HG03066 (cell line): ENCODE measurements around the gene SV2C.
"Not testable (repeated sequence)": the region's sequence is repeated elsewhere in the genome, so short reads cannot be mapped to it uniquely, and the experiment has no call there.

ENCODE experiments used
- ATAC-seq: cut with Tn5 transposase; IDR thresholded peaks from one replicate; pipeline ENCODE4 v1.9.1; 2021; ENCODE audit warnings: low read depth; ENCODE audit not compliant: unreplicated experiment

SV2C gene

DNA sequence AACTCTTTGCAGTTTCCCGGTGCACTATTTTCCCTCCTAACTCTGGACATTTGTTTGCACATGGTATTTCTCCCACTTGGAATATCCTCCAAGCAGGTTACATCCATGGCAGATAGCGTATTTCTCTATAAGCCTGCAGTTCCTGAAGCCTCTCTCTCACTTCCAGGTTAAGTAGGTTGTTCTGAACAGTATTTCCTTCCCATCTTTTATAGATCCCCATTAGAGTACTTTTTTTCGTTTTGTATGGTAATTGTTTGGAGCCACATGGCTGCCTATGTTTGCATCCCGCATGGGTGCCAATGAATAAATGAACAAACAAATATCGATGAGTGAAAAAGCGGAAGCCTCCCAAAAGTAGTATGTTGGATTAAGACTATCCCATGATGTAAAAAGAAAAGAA, 206.5 kb downstream of the SV2C start:
- ATAC-seq = no peak

DNA sequence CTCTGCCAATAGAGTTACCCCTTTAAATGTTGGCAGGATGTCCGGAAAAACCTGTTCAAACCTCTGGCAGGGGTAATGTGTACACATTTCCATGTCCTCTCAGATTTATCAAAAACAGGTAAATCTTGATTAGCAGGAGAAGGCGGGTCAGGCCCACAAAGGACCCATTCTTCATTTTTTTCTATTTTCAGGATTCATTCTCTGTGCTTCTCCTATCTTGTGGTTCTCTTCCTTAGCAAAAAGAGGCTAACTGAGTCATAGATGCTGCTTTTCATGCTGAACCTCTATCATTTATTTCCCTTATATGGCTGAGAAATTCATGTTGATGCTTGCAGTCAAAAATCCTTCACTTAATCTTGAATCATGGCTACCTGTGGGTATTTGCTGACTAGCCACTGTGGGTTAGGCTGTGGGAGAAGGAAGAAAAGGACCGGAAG, 207.2 kb downstream of the SV2C start:
- ATAC-seq = no peak

DNA sequence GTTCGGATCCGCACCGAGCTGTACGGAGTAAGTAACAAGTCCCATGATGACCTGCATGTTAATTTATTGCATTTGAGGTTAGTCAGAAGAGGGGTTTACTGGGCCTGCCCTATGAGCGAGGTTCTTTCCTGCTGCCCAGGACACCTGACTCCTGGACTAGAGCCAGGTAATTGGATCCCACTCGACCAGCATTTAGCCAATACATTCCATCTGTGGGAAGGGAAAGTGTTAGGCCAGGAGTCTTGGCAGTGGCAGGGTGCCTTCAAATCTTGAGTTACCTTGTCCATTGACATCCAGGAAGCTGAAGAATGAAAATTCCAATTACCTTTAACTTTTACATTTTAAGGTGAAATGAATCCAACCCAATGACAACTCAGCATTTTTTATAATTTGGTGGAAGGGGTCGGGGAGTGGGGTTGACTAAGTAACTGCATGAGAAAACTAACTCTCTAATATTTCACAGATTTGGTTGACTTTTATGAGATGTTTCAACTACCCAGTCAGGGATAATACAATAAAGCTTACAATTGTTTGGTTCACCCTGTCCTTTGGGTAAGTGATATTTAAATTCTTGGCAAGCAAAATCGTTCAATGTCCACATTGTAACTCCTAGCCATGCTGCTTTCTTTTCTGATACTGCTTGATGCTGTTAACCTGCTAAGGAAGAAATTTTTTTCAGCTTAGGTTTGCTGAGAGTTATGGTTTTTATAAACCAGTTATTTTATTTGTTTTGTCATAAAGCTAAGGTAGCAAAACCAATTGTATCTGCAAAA, 208.3 kb downstream of the SV2C start:
- ATAC-seq = no peak

DNA sequence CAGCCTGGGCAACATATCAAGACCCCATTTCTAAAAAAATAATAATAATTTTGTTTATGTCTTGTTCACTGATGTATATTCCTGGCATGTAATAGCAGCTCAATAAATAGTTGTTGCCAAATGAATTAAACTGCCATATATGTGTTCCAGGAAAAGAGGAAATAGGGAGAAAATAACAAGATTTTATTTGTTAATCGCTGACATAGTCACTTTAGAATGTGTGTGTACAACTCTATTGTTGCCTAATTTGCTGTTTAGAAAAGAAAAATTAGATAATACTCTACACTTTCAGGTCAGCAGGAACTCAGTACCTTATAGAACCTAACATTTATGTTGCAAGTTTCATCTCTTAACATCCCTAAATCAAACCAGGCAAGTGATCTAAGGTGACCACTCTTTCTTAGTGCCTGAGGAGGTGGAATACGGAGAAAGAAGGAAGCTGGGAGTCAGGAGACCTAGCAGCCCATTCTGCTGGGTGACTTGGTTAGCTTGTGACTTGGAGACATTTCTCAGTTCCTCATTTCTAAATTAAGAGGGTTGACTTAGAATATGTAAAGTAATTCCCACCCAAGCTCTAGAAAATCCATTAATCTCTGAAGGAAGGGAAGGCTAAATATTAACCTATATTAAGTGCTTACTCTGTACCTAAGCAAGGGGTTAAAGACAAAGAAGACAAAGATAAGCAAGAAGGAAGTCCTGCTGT, 209.6 kb downstream of the SV2C start:
- ATAC-seq = peak; percentile 80

DNA sequence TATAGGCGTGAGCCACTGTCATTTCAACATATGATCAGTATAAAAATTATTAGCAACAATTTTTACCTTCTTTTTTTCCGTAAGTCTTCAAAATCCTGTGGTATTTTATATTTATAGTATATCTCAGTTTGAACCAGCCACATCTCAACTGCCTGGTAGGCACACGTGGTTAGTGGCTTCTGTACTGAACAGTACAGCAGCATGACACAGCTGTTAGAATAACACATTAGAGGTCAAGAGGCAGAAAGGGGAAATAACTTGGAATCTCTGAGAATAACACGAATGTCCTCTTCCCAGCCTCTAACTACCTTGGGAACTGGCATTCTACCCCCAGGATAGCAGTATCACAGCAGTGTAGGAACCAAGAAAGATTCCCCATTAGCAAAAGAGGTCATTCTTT, 211.4 kb downstream of the SV2C start:
- ATAC-seq = no peak

DNA sequence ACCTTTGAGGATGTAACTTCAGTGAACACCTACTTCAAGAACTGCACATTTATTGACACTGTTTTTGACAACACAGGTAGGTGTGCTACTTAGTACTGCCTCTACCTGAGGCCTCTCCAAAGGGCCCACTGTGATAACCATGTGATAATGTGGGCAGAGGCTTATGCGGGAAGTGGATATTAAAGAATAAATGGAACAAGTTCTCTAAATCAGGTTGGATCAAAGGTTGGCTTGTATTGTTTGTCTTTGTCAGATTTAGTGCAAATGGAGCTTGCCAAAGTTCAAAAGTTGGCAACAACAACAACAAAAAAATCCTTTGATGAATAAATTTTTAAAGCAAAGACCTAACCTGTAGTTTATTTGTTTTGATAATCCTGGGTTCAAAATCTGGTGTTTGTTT, 215.7 kb downstream of the SV2C start:
- no peak for ATAC-seq

DNA sequence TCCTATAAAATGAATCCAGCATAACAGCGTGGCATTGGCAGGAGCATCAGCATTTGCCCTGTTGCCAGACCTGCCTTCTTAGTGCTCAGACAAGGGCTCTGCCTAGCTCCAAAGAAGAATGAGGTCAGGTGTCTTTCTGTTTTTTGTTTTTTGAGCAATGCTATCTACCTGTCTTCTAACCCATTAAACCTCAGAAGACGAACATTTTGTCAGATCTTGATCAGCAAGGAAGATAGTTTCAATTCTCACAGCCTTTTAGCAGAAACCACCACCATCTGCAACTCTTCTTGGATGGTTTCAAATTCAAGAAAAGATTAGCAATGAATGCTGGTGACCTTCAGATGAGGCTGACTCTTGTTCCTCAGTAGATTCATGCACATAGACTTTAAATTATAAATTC, 216.4 kb downstream of the SV2C start:
- no peak for ATAC-seq

DNA sequence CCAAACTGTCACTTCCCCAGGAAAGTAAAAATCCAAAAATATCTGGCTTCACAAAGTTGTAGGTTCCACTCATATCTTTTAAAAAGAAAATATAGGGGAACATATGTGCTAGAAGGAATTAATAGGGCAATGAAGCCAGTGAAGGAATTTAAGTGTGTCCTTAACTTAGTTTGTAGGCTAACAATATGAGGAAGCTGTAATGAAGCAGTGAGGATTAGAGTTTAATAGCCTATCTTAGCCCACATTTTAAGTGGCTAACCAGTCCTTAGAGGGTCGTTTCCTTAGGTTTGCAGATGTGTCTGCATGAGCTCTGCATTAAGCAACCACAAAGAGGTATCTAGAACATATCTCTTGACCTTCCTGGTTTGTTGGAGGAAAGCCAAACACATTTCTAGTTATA, 218.7 kb downstream of the SV2C start:
- ATAC-seq = not testable (repeated sequence)

DNA sequence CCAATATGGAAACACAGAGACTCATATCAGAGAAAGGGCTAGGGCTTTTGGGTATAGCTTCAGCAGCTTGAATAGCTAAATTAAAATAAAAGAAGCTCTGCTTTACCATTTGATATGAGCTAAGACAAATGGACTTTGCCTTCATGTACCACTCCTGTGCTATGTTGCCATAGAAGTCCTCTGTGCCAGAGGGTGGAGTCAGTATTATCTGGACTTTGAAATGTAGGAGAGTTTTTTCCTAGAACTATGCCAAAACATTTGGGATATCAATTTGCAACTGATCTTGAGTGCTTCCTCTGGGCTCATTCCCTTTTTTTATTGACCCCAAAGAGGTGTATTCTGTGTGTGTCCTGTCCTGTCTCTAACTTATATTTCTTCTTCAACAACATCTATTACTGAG, 219.5 kb downstream of the SV2C start:
- ATAC-seq = not testable (repeated sequence)

DNA sequence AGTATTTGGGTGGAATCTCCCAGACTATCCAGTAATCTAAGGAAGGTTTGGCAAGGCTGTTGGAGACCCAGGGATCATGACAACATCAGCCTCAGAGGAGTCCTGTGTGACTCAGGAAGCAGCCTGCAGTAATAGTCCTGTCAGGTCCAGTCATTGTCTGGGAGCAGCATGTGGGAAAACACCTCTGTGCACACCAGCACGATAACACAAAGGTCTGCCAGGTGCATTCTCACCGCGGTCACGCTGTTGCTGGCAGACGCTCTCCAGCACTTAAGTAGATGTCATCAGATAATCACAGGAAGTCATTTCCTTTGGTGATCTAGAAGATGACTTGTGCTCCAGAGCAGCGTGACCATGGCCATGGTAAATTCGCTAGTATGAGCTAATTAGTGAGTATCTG, 220.7 kb downstream of the SV2C start:
- no peak for ATAC-seq

DNA sequence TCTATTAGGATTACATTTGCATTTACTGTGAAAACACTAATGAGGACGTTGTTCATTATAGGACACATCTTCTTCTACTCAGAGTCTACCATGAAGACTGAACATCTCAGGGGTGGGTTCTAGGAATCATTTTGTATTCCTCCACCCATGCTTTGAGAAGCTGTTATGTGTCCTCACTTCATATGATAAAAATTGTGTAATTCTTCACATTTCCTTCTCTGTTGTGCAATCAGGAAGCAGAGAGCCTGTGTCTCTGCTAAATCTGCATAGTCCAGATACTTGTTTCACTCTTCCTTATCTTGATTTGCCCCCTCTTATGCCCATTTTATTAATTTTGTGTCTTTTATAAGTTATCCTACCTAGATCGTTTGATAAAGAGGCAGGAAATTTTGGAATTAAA, 222.1 kb downstream of the SV2C start:
- no peak for ATAC-seq

DNA sequence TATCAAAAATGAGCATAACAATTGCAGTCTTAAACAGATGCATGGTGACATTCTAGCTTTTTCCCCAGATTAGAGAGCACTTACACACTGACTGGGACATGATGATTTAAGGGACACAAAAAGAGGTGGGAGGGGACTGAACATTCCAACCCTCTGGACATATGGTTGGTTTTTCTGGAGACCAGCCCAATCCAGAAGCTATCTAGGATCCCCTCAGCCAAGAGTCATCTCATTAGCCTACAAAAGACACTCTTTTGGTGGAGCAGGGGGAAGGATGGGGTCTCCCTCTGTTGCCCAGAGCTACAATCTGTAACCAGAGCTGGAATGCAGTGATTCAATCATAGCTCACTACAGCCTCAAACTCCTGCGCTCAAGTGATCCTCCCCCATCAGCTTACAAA, 222.6 kb downstream of the SV2C start:
- no peak for ATAC-seq

DNA sequence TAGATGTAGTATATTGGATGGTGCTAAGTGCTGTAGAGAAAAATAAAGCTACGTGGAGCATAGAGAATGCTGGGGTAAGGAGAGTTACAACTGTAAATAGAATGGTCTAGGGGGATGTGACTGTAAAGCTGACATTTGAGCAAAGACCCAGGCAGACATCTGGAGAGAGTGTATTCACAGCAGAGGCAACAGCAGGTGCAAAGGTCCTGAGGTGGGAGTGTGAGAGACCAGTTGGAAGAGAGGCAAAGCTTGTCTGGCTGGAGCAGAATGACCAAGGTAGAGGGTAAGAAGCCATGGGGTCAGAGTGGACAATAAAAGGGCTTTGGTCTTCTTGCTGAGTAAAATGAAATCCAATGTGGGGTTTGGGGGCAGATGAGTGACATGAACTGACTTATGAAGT, 227.0 kb downstream of the SV2C start:
- ATAC-seq = no peak

DNA sequence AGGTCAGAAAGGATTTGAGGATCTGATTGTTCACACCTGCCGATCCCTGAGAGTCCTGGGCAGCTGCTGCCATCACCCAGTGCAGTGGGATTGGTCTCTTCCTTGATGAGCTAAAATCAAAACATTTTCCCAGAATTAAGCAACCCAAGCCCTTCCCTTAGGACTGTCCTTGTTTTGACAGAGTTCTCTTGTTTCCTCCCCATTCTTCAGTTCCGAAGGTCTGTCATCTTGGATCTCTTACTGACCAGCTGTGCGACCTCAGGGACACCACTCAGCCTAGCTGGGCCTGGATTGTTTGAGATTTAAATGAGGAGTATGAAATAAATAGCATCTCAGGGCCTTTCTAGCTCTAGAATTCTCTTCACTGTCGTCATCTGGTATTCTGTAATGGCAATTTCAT, 229.6 kb downstream of the SV2C start:
- ATAC-seq = no peak

DNA sequence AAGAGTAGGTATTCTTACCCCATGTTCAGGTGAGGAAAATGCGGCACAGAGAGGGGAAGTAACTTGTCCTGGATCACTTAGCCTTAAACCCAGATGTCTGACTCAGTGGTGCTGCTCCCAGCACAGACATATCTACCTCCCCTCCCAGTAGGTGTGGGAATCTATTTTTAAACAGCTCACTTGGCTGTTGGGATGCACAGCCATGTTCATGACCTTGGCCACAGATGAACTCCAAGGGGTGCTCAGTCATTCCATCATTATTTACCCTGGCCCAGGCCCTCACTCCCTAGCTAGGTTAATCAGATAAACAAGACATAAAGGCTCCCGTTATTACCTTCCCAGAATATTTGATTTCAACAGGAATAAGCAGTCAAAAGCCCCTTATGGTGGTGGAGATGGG, 231.5 kb downstream of the SV2C start:
- no peak for ATAC-seq

DNA sequence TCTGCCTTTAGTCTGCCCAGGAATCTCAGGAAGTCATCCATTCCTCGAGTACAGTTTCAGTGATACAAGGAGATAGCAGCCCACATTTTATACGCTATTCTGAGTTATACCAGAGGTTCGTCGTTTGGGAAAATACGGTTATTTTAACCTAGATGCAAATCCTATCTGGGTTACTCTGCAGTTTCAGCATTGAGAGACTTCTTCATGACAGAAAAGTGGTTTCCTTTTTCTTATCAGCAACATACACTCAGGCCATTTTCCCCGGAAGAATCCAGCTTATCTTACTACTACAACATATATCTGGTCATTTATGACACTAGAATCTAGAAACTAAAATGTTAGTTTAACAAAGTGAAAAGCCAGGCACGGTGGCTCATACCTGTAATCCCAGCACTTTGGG, 236.5 kb downstream of the SV2C start:
- ATAC-seq = no peak

DNA sequence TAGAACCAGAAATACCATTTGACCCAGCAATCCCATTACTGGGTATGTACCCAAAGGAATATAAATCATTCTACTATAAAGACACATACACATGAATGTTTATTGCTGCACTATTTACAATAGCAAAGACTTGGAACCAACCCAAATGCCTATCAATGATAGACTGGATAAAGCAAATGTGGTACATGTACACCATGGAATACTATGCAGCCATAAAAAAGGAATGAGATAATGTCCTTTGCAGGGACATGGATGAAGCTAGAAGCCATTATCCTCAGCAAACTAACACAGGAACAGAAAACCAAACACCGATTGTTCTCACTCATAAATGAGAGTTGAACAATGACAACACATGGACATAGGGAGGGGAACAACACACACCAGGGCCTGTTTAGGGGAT, 240.3 kb downstream of the SV2C start:
- ATAC-seq = not testable (repeated sequence)

DNA sequence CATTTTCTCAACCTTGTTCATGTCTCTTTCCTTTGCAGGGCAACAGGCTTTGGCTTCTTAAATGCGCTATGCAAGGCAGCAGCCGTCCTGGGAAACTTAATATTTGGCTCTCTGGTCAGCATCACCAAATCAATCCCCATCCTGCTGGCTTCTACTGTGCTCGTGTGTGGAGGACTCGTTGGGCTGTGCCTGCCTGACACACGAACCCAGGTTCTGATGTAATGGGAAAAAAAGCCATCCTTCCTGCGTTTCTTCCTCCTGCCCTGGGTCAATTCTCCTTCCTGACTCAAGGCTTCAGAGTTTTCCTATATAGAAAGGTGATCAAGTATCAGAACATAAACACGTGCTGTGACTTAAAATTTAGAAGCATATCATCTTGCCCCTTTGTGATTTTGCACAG, 242.1 kb downstream of the SV2C start:
- no peak for ATAC-seq

DNA sequence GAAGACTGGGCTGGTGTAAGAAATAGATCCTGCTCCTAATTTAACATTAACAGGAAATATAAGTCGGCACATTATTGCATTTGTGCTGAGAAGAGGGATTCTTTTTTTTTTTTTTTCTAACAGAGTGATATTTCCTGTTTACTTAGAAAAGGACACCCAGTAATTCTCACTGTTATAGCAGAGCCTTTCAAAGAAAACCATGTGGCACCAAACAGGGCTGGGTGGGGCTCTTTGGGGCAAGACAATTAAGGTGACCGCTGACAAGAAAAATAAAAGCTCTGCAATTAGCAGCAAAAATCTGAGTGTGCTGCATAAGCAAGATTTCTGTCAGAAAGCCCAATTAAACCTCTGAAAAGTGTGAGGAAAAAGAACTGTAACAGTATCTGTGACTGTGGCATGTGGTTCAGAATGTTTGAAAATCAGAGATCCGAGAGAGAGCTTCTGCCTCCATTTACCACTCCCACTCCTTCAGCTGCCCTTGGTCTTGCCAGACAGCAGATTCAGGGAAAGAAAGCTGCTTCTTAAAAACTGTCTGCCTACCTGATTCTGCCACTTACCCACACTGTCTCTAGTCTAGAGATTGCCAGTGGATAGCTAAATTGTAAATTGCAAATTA, 242.8 kb downstream of the SV2C start:
- no peak for ATAC-seq

DNA sequence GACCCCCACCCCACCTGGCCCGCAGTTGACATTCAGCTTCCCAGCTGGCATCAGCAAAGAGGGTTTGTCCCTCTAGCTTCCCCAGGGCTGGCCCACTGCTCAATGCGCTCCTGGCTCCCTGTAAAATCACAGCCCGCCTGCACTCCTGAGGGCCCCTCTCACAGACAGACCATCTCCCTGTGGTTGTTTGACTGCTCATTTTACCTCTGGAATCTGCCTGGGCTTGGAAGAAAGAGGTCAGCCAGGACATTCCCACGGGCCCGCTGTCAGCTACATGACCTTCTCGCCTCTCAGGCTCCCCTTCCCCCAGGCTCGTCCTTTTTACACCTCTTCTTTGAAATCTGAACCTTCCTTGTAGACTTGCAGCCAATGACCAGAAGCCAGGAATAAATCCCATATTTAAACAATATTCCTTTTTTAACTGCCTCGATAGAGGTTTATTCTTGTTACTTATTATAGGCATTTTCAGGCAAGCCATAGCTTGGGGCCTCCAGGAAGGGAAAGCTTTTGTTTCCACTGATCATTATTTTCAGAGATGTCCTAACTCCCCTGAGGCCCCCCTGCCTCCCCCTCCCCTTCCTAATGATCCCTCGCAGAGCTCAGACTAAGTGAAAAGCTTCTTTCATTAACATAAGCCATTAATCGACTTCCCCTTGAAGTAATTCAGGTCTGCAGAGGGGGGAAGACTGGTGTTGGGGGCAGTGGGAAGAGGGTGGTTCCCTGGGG, 243.6 kb downstream of the SV2C start:
- ATAC-seq = no peak

DNA sequence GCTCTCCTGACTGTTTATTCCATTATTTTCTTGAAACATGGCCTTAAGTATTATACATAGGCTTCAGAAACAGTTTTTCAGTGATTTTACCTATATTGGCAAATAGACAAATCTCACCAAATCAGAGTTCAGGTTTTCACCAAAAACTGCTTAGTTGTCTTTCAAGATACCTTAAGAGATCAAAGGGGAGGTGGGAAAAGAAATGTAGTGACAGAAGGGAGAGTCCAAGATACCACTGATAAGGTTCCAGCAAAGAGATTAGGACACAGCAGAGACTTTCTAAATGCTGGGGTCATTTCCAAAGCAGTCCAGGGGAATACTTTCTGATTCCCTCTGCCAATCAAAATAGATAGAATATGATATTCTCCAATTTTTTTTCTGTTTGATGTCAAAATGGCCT, 246.2 kb downstream of the SV2C start:
- ATAC-seq = no peak
